GM10266 (cell line): ENCODE results near the gene ARMCX4.
"Not testable (repeated sequence)": the region's sequence is repeated elsewhere in the genome, so short reads cannot be mapped to it uniquely, and the experiment has no call there.

Experiments
- DNase-seq: peaks from one replicate; pipeline ENCODE4 v3.0.0; 2012; ENCODE audit errors: extremely low spot score
- TF ChIP-seq, protein P1 (sequence below): IDR thresholded peaks from 2 replicates; pipeline ENCODE4 v1.5.1; 2012; ENCODE audit warnings: mild to moderate bottlenecking, low read depth; ENCODE audit not compliant: control insufficient read depth, insufficient read depth; ENCODE audit errors: missing control alignments

Gene ARMCX4

DNA sequence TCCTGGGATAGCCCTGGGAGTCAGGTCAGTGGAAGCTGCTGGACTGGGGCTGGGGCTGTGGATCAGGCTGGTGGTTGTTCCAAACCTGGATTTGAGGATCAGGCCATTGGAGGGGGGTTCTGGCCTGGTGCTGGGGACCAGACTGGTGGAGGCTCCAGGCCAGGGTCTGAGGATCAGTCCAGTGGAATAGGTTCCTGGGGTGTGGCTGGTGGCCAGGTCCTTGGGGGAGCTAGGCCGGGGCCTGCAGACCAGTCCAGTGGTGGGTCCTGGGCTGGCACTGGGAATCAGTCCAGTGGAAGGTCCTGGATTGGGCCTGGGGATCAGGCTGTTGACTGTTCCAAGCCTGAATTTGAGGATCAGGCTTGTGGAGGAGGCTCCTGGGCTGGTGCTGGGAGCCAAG lies 8.0 kb downstream of the ARMCX4 start:
- DNase-seq: no peak
- TF ChIP-seq, protein P1, sequence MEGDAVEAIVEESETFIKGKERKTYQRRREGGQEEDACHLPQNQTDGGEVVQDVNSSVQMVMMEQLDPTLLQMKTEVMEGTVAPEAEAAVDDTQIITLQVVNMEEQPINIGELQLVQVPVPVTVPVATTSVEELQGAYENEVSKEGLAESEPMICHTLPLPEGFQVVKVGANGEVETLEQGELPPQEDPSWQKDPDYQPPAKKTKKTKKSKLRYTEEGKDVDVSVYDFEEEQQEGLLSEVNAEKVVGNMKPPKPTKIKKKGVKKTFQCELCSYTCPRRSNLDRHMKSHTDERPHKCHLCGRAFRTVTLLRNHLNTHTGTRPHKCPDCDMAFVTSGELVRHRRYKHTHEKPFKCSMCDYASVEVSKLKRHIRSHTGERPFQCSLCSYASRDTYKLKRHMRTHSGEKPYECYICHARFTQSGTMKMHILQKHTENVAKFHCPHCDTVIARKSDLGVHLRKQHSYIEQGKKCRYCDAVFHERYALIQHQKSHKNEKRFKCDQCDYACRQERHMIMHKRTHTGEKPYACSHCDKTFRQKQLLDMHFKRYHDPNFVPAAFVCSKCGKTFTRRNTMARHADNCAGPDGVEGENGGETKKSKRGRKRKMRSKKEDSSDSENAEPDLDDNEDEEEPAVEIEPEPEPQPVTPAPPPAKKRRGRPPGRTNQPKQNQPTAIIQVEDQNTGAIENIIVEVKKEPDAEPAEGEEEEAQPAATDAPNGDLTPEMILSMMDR: no peak

DNA sequence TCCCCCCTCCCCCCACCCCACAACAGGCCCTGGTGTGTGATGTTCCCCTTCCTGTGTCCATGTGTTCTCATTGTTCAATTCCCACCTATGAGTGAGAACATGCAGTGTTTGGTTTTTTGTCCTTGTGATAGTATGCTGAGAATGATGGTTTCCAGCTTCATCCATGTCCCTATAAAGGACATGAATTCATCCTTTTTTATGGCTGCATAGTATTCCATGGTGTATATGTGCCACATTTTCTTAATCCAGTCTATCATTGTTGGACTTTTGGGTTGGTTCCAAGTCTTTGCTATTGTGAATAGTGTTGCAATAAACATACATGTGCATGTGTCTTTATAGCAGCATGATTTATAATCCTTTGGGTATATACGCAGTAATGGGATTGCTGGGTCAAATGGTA lies 17.7 kb downstream of the ARMCX4 start:
- DNase-seq: not testable (repeated sequence)

DNA sequence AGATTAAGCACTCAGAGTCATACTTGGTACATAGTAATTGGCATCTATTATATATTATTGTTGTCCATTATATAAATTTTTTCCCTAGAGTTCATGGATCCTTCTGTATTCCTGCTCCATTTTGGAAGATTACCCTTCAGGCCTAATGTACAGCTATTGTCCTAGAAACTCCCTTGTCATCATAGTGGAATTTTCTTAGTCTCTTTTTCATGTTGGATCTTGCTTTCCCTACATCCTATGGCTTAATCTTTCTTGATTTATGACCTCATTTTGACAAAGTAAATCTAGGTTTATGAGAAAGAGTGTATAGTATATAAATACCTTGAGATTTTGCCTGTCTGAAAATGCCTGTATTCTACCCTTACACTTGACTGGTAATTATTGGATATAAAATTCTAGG lies 22.1 kb downstream of the ARMCX4 start:
- DNase-seq: no peak
- TF ChIP-seq, protein P1: no peak

DNA sequence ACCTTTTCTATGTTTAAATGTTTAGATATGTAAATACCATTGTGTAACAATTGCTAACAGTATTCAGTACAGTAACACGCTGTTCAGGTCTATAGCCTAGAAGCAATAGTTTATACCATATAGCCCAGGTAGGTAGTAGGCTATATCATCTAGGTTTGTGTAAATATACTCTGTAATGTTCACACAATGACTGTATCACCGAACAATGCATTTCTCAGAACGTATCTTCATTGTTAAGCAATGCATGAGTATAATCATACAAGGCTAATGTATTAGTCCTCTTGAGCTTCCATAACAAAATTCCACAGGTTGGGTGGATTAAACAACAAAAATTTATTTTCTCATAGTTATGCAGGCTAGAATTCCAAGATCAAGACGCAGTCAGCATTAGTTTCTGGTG lies 22.7 kb downstream of the ARMCX4 start:
- TF ChIP-seq, protein P1: no peak
- no peak for DNase-seq

DNA sequence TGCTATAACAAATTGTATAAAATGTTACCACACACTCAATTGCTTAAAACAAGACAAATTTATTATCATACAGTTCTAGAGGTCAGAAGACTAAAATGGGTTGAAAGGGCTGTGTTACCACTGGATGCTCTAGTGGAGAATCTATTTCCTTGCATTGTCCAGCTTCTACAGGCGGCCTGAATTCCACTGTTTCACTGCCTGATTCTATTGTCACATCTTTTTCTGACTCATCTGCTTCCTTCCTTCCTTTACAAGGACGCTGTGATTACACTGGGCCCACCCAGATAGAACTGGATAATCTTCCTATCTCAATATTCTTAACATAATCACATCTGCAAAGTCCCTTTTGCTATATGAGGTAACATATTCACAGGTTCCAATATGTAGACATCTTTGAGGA lies 45.7 kb downstream of the ARMCX4 start:
- TF ChIP-seq, protein P1: no peak
- no peak for DNase-seq
